ENCODE results near the gene NAA35. TPM values are rescaled to one million over a fixed set of nuclear protein-coding genes. Genes with fewer than 3 reads are reported as not detected.

The NAA35 gene
- total RNA-seq, 1 donor from 2014 or later = 20.3 TPM

DNA sequence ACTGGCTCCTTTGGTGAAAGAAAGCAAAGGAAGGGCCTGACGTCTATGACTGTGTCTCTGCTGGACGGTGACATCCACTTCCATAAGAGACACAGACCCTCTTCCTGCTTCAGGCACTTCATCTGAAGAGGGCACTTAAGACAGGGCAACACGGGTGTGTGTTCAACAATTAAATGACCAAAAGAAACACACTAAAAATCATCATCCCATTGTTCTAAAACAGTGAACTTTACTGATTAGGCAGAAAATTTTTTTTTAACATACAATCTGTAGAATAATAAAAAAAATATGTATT lies 99.9 kb downstream of the NAA35 start:
- Histone ChIP-seq H3K9me3 (no peaks in the 10 kb centered on the region), H3K36me3 (no peaks in the 10 kb centered on the region), H3K4me3 (no peak overlapping the region), H3K27ac (no peak overlapping the region), H3K4me1 (no peaks in the 10 kb centered on the region), H3K27me3 (ENCODE audit: low read depth) (no peaks in the 10 kb centered on the region)
- TF ChIP-seq, protein P1, sequence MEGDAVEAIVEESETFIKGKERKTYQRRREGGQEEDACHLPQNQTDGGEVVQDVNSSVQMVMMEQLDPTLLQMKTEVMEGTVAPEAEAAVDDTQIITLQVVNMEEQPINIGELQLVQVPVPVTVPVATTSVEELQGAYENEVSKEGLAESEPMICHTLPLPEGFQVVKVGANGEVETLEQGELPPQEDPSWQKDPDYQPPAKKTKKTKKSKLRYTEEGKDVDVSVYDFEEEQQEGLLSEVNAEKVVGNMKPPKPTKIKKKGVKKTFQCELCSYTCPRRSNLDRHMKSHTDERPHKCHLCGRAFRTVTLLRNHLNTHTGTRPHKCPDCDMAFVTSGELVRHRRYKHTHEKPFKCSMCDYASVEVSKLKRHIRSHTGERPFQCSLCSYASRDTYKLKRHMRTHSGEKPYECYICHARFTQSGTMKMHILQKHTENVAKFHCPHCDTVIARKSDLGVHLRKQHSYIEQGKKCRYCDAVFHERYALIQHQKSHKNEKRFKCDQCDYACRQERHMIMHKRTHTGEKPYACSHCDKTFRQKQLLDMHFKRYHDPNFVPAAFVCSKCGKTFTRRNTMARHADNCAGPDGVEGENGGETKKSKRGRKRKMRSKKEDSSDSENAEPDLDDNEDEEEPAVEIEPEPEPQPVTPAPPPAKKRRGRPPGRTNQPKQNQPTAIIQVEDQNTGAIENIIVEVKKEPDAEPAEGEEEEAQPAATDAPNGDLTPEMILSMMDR (IDR thresholded peaks at IDR 0.05) = no peak
- intact Hi-C loops (cut with DNase I) = no loop called here
- no peak for DNase-seq
- ATAC-seq = no peak

GRCh38 chr9:86041311-86041741 lies 100.4 kb downstream of the NAA35 start:
- TF ChIP-seq, protein P1 (IDR thresholded peaks at IDR 0.05) = no peak
- Histone ChIP-seq H3K27ac (no peak overlapping the region), H3K36me3 (no peaks in the 10 kb centered on the region), H3K27me3 (ENCODE audit: low read depth) (no peaks in the 10 kb centered on the region), H3K4me1 (no peaks in the 10 kb centered on the region), H3K9me3 (no peaks in the 10 kb centered on the region), H3K4me3 (no peak overlapping the region)
- intact Hi-C loops (cut with DNase I) = no loop called here
- no peak for DNase-seq
- ATAC-seq = no peak

GRCh38 chr9:86042199-86042978 lies 101.4 kb downstream of the NAA35 start:
- Histone ChIP-seq H3K27me3 (ENCODE audit: low read depth) (no peaks in the 10 kb centered on the region), H3K4me1 (no peaks in the 10 kb centered on the region), H3K4me3 (no peak overlapping the region), H3K36me3 (no peaks in the 10 kb centered on the region), H3K9me3 (no peaks in the 10 kb centered on the region), H3K27ac (no peak overlapping the region)
- DNase-seq (no peak), ATAC-seq (no peak)
- TF ChIP-seq, protein P1 (IDR thresholded peaks at IDR 0.05) = no peak
- intact Hi-C loops (cut with DNase I) = no loop called here

- Histone ChIP-seq H3K36me3 (no peaks in the 10 kb centered on the region), H3K9me3 (no peaks in the 10 kb centered on the region), H3K4me3 (no peak overlapping the region), H3K27me3 (ENCODE audit: low read depth) (no peaks in the 10 kb centered on the region), H3K27ac (no peak overlapping the region), H3K4me1 (no peaks in the 10 kb centered on the region)
- ATAC-seq = no peak
- no peak for DNase-seq
- TF ChIP-seq, protein P1 (IDR thresholded peaks at IDR 0.05) = no peak
- intact Hi-C loops (cut with DNase I) = no loop called here
Measured at GRCh38 chr9:86043586-86043985, 102.6 kb downstream of the NAA35 start.

DNA sequence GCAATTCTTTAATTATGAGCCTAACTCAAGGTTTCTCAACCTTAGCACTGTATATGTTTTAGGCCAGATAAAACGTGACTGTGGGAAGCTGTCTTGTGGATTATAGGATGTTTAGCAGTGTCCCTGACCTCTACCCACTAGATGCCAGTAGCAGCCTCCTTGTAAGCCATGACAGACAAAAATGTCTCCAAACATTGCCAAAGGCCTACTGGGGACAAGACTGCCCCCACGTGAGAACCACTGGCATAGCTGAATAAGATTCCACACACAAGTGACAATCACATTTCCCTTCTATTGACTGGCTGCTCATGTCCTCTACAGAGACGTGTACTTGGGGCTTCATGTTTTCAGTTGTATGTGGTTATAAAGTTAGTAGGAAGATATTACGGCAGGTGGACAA lies 103.1 kb downstream of the NAA35 start:
- no peaks in the 10 kb centered on the region for H3K9me3 ChIP-seq
- DNase-seq (no peak), ATAC-seq (no peak)
- TF ChIP-seq, protein P1 (IDR thresholded peaks at IDR 0.05) = no peak
- intact Hi-C loops (cut with DNase I) = no loop called here
- H3K27me3 ChIP-seq (ENCODE audit: low read depth) = no peaks in the 10 kb centered on the region
- no peak overlapping the region for H3K4me3 ChIP-seq
- no peaks in the 10 kb centered on the region for H3K36me3 ChIP-seq
- no peak overlapping the region for H3K27ac ChIP-seq
- H3K4me1 ChIP-seq = no peaks in the 10 kb centered on the region
